Activated naive CD4-positive, alpha-beta T cell treated with anti-CD3 and anti-CD28 coated beads for 36 hours (primary cell): Measurements from ENCODE around the gene MAGED4B. TPM values are rescaled to one million over a fixed set of nuclear protein-coding genes. Genes with fewer than 3 reads are reported as not detected.
"Not testable (repeated sequence)": the region's sequence is repeated elsewhere in the genome, so short reads cannot be mapped to it uniquely, and the experiment has no call there.

Experiments
- CTCF ChIA-PET: fragments of 350-600 bp; sonication (Branson Sonifier 250); formaldehyde crosslinking; loops from one replicate; lab custom pipeline; 2021; ENCODE audit warnings: antibody characterized with exemption; lab: Charles Lee
- DNase-seq: peaks from one replicate; pipeline ENCODE4 v3.0.0-alpha.2; 2020
- H3K27ac Mint-ChIP-seq: one replicate; pipeline ENCODE4 v1.8.0; 2021; ENCODE audit warnings: mild to moderate bottlenecking, mixed read lengths
- H3K27me3 Mint-ChIP-seq: one replicate; pipeline ENCODE4 v1.8.0; 2021; ENCODE audit warnings: low read depth, mixed read lengths
- H3K36me3 Mint-ChIP-seq: one replicate; pipeline ENCODE4 v1.8.0; 2021; ENCODE audit warnings: low read depth, mixed read lengths
- H3K4me1 Mint-ChIP-seq: one replicate; pipeline ENCODE4 v1.8.0; 2021; ENCODE audit warnings: low read depth, mixed read lengths
- H3K4me3 Mint-ChIP-seq: one replicate; pipeline ENCODE4 v1.8.0; 2021; ENCODE audit warnings: mild to moderate bottlenecking, moderate library complexity, mixed read lengths
- H3K9me3 Mint-ChIP-seq: one replicate; pipeline ENCODE4 v1.8.0; 2021; ENCODE audit warnings: mixed read lengths
- intact Hi-C: fragments of 100-400 bp; cut with micrococcal nuclease; formaldehyde crosslinking; loops from one replicate; pipeline ENCODE4 v1.15.1; 2023
- total RNA-seq, 2 experiments: library from RNA; stranded (reverse); gene quantifications; one replicate each; pipeline ENCODE4 v1.2.3, GENCODE V29; 2021

Gene MAGED4B, protein sequence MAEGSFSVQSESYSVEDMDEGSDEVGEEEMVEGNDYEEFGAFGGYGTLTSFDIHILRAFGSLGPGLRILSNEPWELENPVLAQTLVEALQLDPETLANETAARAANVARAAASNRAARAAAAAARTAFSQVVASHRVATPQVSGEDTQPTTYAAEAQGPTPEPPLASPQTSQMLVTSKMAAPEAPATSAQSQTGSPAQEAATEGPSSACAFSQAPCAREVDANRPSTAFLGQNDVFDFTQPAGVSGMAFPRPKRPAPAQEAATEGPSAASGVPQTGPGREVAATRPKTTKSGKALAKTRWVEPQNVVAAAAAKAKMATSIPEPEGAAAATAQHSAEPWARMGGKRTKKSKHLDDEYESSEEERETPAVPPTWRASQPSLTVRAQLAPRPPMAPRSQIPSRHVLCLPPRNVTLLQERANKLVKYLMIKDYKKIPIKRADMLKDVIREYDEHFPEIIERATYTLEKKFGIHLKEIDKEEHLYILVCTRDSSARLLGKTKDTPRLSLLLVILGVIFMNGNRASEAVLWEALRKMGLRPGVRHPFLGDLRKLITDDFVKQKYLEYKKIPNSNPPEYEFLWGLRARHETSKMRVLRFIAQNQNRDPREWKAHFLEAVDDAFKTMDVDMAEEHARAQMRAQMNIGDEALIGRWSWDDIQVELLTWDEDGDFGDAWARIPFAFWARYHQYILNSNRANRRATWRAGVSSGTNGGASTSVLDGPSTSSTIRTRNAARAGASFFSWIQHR
- 1 to 10 TPM in 1 of 2 experiments, under 1 TPM in 1; 0.44 to 1.4 TPM for total RNA-seq

DNA sequence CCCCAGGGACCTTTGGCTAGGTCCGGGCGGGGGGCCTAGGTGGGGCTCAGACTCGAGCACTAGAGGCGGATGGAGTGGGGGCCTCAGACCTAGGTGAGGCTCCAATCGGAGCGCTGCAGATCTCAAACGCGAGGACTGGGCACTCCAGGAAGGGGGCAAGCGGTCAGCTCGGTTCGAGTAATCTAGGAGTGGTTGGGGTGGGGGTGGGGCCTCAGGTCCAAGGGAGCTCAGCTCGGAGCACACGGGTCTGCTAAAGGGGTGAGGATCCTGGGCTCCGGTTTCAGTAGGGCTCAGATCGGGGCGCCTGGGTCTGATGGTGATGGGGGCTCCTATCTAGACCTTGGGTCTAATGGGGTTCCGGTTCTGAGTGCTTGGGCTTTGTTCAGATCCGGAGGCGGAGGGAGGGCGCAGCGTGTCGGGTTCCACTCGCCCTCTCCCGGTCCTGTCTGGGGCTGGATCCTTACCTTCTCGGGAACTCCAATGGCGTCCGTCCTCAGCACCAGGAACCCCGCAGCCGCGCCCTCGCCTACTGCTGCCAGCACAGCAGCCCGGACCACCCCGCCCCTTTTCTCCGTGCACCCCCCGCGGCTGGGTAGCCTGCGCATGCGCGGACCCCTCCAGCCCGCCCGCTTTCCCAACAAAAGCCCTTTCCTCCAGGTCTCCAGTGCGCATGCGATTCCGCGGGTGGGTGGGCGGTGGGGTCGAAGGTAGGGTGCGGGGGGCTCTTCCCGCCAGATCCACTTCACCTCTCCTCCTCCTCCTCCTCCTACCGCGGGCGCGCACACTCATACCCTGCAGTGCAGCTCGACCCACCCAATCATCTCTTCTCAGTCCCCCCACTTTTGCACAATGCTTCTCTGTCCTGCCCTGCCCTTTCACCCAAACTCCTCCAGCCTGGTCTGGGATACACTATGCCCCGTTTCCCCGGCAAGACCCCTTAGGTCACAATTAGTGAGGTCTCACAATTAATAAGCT is at the start of gene MAGED4B:
Gene MAGED4B (minus strand): TSS at position 518 of the 975 bp plus-strand sequence. CDS start 1,011 bp downstream, outside the sequence.
- intact Hi-C loops, H3K4me1 Mint-ChIP-seq, CTCF ChIA-PET, H3K4me3 Mint-ChIP-seq, H3K9me3 Mint-ChIP-seq, H3K36me3 Mint-ChIP-seq, DNase-seq, H3K27ac Mint-ChIP-seq, H3K27me3 Mint-ChIP-seq: not testable (repeated sequence)

DNA sequence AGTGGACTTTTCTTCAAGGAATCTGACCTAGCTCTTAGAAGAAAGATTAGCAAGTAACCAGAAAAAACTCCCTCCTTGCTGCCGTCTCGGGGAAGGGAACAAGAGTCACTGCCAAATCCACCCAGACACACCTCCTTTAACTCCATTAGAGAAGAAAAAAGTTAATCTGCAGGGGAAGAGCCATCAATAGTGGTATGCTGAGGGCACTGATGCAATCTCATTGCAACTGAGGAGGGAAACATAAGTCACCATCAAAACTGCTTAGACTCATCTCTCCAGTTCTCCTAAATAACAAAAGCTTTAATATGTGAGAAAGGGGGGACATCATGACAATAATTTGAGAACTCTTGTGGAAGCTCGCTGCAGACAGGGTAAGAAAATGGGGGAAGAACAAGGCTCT is 49.3 kb upstream of the MAGED4B start:
- no peak overlapping the region for H3K27ac Mint-ChIP-seq
- DNase-seq = no peak
- H3K27me3 Mint-ChIP-seq = no peaks in the 10 kb centered on the region
- no peaks in the 10 kb centered on the region for H3K36me3 Mint-ChIP-seq
- no peaks in the 10 kb centered on the region for H3K4me1 Mint-ChIP-seq
- no peak overlapping the region for H3K4me3 Mint-ChIP-seq
- CTCF ChIA-PET = no interaction called here
- intact Hi-C loops = no loop called here
- H3K9me3 Mint-ChIP-seq = no peaks in the 10 kb centered on the region

DNA sequence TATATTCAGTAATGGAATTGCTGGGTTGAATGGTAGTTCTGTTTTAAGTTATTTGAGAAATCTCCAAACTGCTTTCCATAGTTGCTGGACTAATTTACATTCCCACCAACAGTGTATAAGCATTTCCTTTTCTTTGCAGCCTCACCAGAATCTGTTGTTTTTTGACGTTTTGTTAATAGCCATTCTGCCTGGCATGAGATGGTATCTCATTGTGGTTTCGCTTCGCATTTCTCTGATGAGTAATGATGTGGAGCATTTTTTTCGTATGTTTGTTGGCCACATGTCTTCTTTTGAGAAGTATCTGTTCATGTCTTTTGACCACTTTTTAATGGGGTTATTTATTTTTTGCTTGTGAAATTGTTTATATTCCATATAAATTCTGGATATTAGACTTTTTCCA is 13.6 kb upstream of the MAGED4B start:
- Mint-ChIP-seq H3K27me3 (no peaks in the 10 kb centered on the region), H3K4me3 (no peak overlapping the region), H3K27ac (no peak overlapping the region), H3K4me1 (peaks cover 6% of the 10 kb centered on the region), H3K36me3 (no peaks in the 10 kb centered on the region), H3K9me3 (no peaks in the 10 kb centered on the region)
- DNase-seq = no peak
- CTCF ChIA-PET = no interaction called here
- intact Hi-C loops = no loop called here

DNA sequence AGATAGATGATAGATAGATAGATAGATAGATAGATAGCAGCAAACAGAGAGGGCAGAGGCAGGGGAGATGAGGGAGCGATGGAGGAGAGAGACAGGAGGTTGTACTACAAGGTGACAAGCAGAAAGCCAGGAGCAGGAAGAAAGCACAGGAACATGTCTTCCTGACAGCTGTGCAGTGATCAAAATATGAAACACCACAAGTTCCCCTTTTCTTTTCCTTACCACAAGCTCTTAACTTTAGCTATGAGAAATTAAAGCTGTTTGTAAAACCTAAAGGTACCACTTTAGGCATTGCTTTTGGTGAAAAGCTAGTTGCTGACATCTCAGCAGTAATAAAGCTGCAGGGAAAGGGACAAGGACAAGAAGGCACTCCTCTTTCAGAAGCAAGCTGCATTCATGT is 9.1 kb upstream of the MAGED4B start:
- H3K9me3 Mint-ChIP-seq = no peaks in the 10 kb centered on the region
- H3K27me3 Mint-ChIP-seq = no peaks in the 10 kb centered on the region
- CTCF ChIA-PET = no interaction called here
- no peak for DNase-seq
- intact Hi-C loops = no loop called here
- H3K4me1 Mint-ChIP-seq = peaks cover 6% of the 10 kb centered on the region
- no peaks in the 10 kb centered on the region for H3K36me3 Mint-ChIP-seq
- no peak overlapping the region for H3K4me3 Mint-ChIP-seq
- no peak overlapping the region for H3K27ac Mint-ChIP-seq

DNA sequence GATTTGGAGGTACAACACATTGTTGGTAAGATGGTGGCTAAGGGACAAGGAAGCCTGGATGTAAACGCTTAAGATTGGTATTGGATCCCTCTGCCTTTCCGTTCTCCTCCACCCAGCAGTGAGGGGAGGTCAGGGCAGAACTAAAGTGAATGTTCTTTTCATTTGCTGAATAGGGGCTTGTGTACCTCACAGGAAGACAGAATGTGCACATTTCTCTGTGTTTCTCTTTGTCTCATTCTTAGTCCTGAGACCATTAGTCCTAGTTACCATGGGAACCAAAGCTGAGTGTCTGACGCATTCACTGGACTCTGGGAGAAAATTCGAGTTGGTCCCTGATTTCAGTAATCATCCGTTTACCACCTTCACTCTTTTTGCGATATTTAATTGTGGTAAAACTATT is 26.7 kb downstream of the MAGED4B start:
- intact Hi-C loops, CTCF ChIA-PET, H3K27me3 Mint-ChIP-seq, DNase-seq, H3K36me3 Mint-ChIP-seq, H3K4me1 Mint-ChIP-seq, H3K4me3 Mint-ChIP-seq, H3K27ac Mint-ChIP-seq, H3K9me3 Mint-ChIP-seq: not testable (repeated sequence)

DNA sequence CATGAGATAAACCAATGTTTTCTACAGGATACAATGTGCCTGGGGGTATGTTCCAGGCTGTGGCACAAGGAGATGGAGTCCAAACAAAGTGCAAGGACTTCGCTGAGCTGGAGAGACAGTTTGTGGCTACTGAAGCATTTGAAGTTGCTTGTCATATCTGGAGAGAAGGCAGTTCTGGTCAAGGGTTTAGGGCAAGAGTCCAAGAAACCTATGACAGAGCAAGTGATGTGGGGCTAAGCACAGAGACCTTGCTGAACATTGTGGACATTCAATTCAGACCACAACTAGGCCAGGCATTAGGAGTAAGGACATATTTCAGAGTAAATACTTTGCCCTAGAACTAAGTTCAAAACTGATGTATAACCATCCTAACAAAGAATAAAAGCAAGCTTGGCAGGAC is 34.8 kb downstream of the MAGED4B start:
- DNase-seq = no peak
- H3K27me3 Mint-ChIP-seq = no peaks in the 10 kb centered on the region
- H3K9me3 Mint-ChIP-seq = no peaks in the 10 kb centered on the region
- no peaks in the 10 kb centered on the region for H3K36me3 Mint-ChIP-seq
- no peaks in the 10 kb centered on the region for H3K4me1 Mint-ChIP-seq
- intact Hi-C loops = no loop called here
- no peak overlapping the region for H3K4me3 Mint-ChIP-seq
- CTCF ChIA-PET = no interaction called here
- no peak overlapping the region for H3K27ac Mint-ChIP-seq

DNA sequence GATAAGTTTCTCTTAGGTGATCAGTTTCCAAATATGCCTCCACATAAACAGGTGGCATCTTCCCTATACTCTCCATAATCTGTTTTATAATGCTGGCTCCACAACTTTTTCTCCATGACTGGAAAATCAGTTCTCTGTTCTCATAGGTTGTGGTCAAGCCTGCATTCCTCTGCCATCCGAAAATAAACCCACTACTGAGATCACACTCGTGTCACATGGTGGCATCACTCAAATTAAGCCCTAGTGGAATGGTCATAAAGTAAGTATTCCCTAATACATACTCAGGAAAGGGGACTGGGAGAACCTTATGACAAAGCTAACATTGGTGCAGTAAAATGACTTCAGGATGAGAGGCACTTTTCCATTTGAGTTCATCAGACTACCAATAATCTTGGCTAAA is 37.6 kb downstream of the MAGED4B start:
- Mint-ChIP-seq H3K4me1 (no peaks in the 10 kb centered on the region), H3K9me3 (no peaks in the 10 kb centered on the region), H3K27ac (no peak overlapping the region), H3K27me3 (peaks cover 10% of the 10 kb centered on the region), H3K4me3 (no peak overlapping the region), H3K36me3 (no peaks in the 10 kb centered on the region)
- DNase-seq = no peak
- intact Hi-C loops = no loop called here
- CTCF ChIA-PET = no interaction called here

DNA sequence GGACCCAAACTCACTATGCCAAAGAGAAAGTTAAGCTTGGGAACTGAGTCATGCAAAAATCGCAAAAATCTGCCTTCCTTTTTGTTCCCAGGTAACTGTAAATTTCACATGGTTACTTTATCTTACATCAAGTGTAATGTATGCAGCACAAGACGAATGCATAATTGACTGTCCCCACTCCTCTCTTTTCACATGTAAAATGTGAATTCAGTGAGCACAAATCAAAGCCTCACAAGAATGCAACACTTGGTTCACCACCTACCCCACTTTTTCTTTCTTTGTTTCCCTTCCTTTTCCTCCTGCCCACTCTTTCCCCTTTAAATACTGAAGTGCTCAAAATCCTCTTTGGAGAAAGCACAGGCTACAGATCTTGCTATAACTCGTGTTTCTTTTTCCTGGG is 53.2 kb downstream of the MAGED4B start:
- intact Hi-C loops = no loop called here
- Mint-ChIP-seq H3K27me3 (no peaks in the 10 kb centered on the region), H3K4me1 (no peaks in the 10 kb centered on the region), H3K9me3 (no peaks in the 10 kb centered on the region), H3K36me3 (no peaks in the 10 kb centered on the region), H3K27ac (no peak overlapping the region), H3K4me3 (no peak overlapping the region)
- no peak for DNase-seq
- CTCF ChIA-PET = no interaction called here

Other genes starting within 250 kb of the MAGED4B start
- 10 to 100 TPM; 33.0 to 34.6 TPM for gene MAGED1, start 175.6 kb downstream of the MAGED4B start, total RNA-seq
- gene MAGED4, start 115.7 kb upstream of the MAGED4B start, total RNA-seq = under 1 TPM in 1 of 2 experiments, not detected in 1; 0.25 TPM